ENCODE data around the gene STAT5B.
"Not testable (repeated sequence)": the region's sequence is repeated elsewhere in the genome, so short reads cannot be mapped to it uniquely, and the experiment has no call there.

The STAT5B gene

DNA sequence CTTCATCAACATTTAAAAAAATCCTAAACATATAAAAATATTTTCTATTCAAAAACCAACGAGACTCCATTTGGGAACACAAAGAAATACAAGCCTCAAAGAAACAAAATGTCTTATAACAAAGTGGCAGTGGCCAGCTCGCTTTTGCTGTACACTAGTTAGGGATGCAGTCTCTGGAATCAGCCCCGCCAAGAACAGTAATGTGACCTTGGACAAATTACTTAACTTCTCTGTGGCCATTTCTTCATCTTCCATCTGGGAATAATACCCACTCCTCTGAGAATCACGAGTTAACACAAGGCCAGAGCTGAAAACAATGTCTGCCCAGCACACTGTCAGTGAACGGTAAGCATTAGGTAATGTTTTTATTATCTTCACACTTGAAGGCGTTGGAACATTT, 5.6 kb downstream of the STAT5B start:
- DNase-seq (ENCODE audit: low read depth in 1 of 2, low spot score in 1 of 2), result no peak

DNA sequence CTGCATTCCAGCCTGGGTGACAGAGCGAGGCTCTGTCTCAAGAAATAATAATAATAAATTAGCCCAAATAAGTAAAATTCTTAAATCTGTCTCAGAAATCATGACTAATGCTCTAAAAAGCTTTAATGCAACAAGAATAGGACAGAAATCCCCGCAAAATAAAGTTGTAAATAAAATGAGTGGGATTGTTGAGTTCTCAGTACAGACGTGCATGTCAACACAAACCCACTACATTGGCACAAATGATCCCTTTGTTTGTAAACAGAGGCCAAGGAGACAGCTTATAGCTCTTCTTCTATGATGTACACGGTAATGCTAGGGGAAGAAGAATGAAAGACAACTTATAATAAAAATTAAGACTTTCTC, 6.0 kb downstream of the STAT5B start:
- no peak for DNase-seq (ENCODE audit: low read depth in 1 of 2, low spot score in 1 of 2)

DNA sequence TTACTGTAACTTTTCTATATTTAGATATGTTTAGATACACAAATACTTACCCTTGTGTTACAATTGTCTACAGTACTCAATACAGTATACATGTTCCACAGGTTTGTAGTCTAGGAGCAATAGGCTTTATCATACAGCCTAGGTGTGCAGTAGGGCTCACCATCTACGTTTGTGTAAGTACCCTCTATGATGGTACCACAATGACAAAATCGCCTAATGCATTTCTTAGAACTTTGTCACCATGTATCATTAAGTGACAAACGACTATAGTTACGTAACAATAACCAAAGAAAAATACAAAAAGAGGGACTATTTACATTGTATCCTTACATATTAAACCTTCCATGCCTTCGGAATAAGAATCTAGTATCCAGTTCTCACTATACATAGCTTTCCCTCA, 8.0 kb downstream of the STAT5B start:
- DNase-seq (ENCODE audit: low read depth in 1 of 2, low spot score in 1 of 2), result no peak

- peak in 1 of 2 donors; percentile 43 for DNase-seq (ENCODE audit: low read depth in 1 of 2, low spot score in 1 of 2)
Measured at GRCh38 chr17:42266918-42267766, 9.0 kb downstream of the STAT5B start.

DNA sequence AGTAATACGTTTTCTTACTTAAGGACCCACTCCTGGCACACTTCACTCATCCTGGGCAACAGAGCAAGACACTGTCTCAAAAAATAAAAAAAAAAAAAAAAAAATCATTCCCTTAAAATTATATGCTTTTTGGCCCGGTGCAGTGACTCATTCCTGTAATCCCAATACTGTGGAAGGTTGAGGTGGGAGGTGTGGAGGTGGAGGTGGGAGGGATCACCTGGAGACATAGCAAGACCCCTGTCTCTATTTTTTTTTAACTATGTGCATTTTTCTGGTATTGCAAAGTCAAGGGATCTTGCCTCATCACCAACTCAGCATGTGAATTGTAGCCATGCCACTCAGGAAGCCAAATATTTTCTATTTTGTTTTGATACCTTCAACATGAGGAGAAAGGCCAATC, 9.7 kb downstream of the STAT5B start:
- no peak for DNase-seq (ENCODE audit: low read depth in 1 of 2, low spot score in 1 of 2)

DNA sequence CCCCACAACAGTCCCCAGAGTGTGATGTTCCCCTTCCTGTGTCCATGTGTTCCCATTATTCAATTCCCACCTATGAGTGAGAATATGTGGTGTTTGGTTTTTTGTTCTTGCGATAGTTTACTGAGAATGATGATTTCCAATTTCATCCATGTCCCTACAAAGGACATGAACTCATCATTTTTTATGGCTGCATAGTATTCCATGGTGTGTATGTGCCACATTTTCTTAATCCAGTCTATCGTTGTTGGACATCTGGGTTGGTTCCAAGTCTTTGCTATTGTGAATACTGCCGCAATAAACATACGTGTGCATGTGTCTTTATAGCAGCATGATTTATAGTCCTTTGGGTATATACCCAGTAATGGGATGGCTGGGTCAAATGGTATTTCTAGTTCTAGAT, 11.8 kb downstream of the STAT5B start:
- DNase-seq (ENCODE audit: low read depth in 1 of 2, low spot score in 1 of 2), result not testable (repeated sequence)

DNA sequence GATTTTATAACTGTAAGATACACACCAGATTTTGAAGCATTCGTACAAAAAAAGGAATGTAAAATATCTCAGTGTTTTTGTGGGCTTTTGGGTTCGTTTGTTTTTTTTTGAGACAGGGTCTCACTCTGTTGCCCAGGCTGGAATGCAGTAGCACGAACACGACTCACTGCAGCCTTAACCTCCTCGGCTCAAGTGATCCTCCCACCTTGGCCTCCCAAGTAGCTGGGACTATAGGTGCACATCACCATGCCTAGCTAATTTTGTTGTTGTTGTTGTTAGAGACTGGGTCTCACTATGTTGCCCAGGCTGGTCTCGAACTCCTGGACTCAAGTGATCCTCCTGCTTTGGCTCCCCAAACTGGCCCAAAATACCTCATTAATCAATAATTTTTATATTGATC, 15.9 kb downstream of the STAT5B start:
- no peak for DNase-seq (ENCODE audit: low read depth in 1 of 2, low spot score in 1 of 2)

GRCh38 chr17:42255445-42255844, 20.7 kb downstream of the STAT5B start:
- DNase-seq (ENCODE audit: low read depth in 1 of 2, low spot score in 1 of 2), result no peak

DNA sequence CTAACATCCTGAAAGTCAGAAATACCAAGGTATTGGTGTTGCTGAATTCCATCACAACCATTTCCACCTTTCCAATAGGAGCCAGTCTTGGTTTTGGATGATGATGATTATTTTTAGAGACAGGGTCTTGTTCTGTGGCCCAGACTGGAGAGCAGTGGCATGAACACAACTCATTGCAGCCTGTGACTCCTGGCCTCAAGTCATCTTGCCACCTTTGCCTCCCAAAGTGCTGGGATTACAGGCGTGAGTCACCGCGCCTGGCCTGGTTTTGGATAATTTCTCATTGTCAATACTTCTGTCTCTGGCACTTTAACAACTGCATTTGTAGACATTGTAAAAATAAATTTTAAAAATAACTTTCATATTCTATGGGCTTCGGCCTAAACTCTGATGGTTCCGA, 22.6 kb downstream of the STAT5B start:
- DNase-seq (ENCODE audit: low read depth in 1 of 2, low spot score in 1 of 2), result no peak

DNA sequence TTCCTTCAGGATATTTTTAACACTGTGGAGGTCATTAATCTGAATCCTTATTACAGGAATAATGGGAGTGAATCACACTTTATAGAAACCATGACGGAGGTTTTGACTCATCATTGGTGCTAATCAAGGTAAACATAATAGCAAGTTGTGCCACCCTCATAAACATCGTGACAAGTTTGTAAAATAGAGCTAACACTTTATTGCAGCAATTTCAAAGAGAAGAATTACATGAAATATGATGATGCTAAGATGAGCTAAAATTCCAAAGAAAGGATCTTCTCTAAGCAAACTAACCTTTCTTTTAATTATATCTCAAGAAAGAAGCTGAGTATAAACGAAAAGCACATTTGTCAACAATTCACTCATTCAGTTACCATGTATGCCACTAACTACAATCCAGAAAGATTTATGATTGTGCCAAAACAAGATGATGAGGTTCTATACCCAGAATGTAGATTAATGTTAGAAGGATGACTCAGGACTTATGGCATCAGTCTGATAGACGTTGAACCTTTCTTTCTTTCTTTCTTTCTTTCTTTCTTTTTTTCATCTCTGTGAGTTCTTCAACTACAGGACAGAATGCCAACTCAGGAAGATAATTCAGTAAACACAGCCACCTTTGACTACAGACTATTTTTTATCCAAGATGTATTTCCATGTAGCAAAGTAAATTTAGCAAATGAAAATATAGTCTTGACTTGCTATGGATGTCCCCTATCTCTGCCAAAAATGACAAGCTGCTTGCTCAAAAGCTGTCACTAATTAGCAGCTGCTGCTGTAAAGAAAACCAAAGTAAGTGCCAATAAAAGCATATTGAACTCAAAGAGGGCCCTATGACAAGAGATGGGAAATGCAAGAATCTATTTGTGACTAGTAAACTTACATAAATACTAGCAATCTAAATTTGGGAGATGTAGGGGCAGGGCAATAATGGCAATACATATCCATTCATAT, 23.3 kb downstream of the STAT5B start:
- DNase-seq (ENCODE audit: low read depth in 1 of 2, low spot score in 1 of 2), result no peak

- no peak for DNase-seq (ENCODE audit: low read depth in 1 of 2, low spot score in 1 of 2)
Measured at GRCh38 chr17:42251115-42251514, 25.1 kb downstream of the STAT5B start.

GRCh38 chr17:42249681-42250446, 26.3 kb downstream of the STAT5B start:
- DNase-seq (ENCODE audit: low read depth in 1 of 2, low spot score in 1 of 2), result peak in 1 of 2 donors; percentile 21

- DNase-seq (ENCODE audit: low read depth in 1 of 2, low spot score in 1 of 2), result peak; percentile 36 to 67
Measured at GRCh38 chr17:42248351-42249179, 27.6 kb downstream of the STAT5B start.

GRCh38 chr17:42247734-42248133, 28.5 kb downstream of the STAT5B start:
- DNase-seq (ENCODE audit: low read depth in 1 of 2, low spot score in 1 of 2), result no peak

- no peak for DNase-seq (ENCODE audit: low read depth in 1 of 2, low spot score in 1 of 2)
Measured at GRCh38 chr17:42246515-42246914, 29.7 kb downstream of the STAT5B start.

DNA sequence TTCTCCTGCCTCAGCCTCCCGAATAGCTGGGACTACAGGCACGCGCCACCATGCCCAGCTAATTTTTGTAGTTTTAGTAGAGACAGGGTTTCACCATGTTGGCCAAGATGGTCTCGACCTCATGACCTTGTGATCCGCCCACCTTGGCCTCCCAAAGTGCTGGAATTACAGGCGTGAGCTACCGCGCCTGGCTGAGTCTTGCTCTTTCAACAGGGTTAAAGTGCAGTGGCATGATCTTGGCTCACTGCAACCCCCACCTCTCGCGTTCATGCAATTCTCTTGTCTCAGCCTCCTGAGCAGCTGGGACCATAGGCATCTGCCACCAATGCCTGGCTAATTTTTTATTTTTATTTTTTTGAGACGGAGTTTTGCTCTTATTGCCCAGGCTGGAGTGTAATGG, 31.0 kb downstream of the STAT5B start:
- DNase-seq (ENCODE audit: low read depth in 1 of 2, low spot score in 1 of 2), result not testable (repeated sequence)

DNA sequence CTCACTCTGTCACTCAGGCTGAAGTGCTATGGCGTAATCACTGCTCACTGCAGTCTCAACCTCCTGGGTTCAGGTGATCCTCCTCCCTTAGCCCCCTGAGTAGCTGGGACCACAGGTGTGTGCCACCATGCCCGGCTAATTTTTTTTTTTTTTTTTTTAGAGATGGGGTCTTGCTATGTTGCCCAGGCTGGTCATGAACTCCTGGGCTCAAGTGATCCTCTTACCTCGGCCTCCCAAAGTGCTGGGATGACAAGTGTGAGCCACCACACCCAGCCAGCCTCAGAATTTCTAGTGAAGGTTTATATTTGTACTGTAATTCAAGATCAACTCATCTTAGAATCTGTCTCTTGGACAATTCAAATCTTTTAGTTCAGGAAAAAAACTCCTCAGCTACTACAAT, 32.1 kb downstream of the STAT5B start:
- DNase-seq (ENCODE audit: low read depth in 1 of 2, low spot score in 1 of 2), result not testable (repeated sequence)

DNA sequence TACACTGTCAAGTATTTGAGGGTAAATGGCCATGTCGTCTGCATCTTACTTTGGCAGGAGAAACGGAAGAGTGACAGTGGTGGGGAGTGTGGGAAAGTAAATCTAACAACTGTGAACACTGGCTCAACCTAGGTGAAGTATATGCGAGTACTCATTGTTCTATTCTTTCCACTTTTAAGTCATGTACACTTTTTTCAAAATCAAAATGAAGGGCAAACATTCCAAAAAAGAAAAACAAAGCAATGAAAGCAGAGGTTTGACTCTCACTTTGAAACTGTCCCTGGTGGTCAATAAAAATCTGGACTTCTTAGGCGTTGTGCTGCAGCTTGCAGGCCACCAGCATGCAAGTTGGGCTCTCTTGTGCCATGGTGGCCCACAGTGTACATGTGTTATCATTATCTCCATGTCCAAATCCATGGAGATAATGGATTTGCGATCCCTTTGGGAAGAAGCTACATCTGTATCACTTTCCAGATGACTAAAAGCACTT, 32.7 kb downstream of the STAT5B start:
- DNase-seq (ENCODE audit: low read depth in 1 of 2, low spot score in 1 of 2), result no peak

- no peak for DNase-seq (ENCODE audit: low read depth in 1 of 2, low spot score in 1 of 2)
Measured at GRCh38 chr17:42241871-42242270, 34.3 kb downstream of the STAT5B start.

DNA sequence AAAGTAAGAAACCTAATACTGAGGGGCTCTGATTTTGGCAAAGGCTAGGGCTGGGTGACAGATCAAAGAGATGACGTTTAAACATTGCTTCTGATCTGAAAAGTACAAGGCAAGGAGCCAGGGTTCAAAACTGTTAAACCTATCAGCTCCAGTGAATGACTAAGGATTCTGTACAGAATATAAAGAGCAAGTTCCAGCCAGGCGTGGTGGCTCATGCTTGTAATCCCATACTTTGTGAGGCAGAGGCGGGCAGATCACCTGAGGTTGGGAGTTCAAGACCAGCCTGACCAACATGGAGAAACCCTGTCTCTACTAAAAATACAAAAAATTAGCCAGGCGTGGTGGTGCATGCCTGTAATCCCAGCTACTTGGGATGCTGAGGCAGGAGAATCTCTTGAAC, 35.3 kb downstream of the STAT5B start:
- DNase-seq (ENCODE audit: low read depth in 1 of 2, low spot score in 1 of 2), result not testable (repeated sequence)
